HFFc6 (cell line): ENCODE results near the gene DNAJB11. TPM values are rescaled to one million over a fixed set of nuclear protein-coding genes. Genes with fewer than 3 reads are reported as not detected.

ENCODE experiments used
- DNase-seq: peaks from one replicate; pipeline ENCODE4 v3.0.0-alpha.2; 2018
- H3K27ac Mint-ChIP-seq: 2 replicates; pipeline ENCODE4 v1.8.0; 2020; ENCODE audit warnings: mild to moderate bottlenecking, mixed read lengths
- H3K27me3 Mint-ChIP-seq: 2 replicates; pipeline ENCODE4 v1.8.0; 2021; ENCODE audit warnings: mild to moderate bottlenecking, moderate library complexity, mixed read lengths; ENCODE audit not compliant: insufficient read depth
- H3K36me3 Mint-ChIP-seq: 2 replicates; pipeline ENCODE4 v1.8.0; 2021; ENCODE audit warnings: low read depth, mixed read lengths
- H3K4me1 Mint-ChIP-seq: 2 replicates; pipeline ENCODE4 v1.8.0; 2020; ENCODE audit warnings: low read depth, mixed read lengths
- H3K4me3 Mint-ChIP-seq: 2 replicates; pipeline ENCODE4 v1.8.0; 2020; ENCODE audit warnings: mild to moderate bottlenecking, moderate library complexity, mixed read lengths
- H3K9me3 Mint-ChIP-seq: 2 replicates; pipeline ENCODE4 v1.8.0; 2020; ENCODE audit warnings: mild to moderate bottlenecking, mixed read lengths
- CTCF ChIP-seq: fragments of 200-600 bp; sonication (generic); IDR thresholded peaks from 2 replicates; pipeline ENCODE4 v1.5.0; 2021; ENCODE audit warnings: antibody characterized with exemption, mild to moderate bottlenecking
- total RNA-seq, 6 experiments: library from RNA; stranded (reverse); fragmentation: NEBNext Ultra II Directional; extraction: Animal tissue kit (Norgen Biotek cat#: 25700); gene quantifications; 2 replicates in 1 of 6; 3 replicates in 5 of 6; pipeline ENCODE4 v1.2.3, GENCODE V29; 2021

DNAJB11 gene
- total RNA-seq, 6 experiments from 2014 or later, result 76.8 to 94.0 (median 84.2) TPM

GRCh38 chr3:186605561-186606545 lies 35.3 kb downstream of the DNAJB11 start:
- Mint-ChIP-seq H3K27me3 (peaks cover 14% of the 10 kb centered on the region), H3K36me3 (no peaks in the 10 kb centered on the region), H3K4me3 (no peak overlapping the region), H3K9me3 (no peaks in the 10 kb centered on the region), H3K4me1 (no peaks in the 10 kb centered on the region), H3K27ac (no peak overlapping the region)
- no peak for DNase-seq
- no peak for TF ChIP-seq CTCF

GRCh38 chr3:186608624-186609215 lies 38.2 kb downstream of the DNAJB11 start:
- H3K4me1 Mint-ChIP-seq, result no peaks in the 10 kb centered on the region

GRCh38 chr3:186609247-186609868 lies 38.8 kb downstream of the DNAJB11 start:
- Mint-ChIP-seq H3K4me1 (no peaks in the 10 kb centered on the region), H3K27ac (no peak overlapping the region), H3K4me3 (no peak overlapping the region), H3K9me3 (no peaks in the 10 kb centered on the region), H3K36me3 (no peaks in the 10 kb centered on the region), H3K27me3 (peaks cover 12% of the 10 kb centered on the region)
- no peak for DNase-seq
- peak; percentile 18; the same call in 1 of the 2 replicates for TF ChIP-seq CTCF

More at GRCh38 chr3:186608624-186609215, 38.2 kb downstream of the DNAJB11 start:
- TF ChIP-seq CTCF, result no peak
- Mint-ChIP-seq H3K27ac (no peak overlapping the region), H3K9me3 (no peaks in the 10 kb centered on the region), H3K36me3 (no peaks in the 10 kb centered on the region), H3K4me3 (no peak overlapping the region), H3K27me3 (peaks cover 16% of the 10 kb centered on the region)
- DNase-seq, result no peak

- H3K27ac Mint-ChIP-seq, result no peak overlapping the region
- H3K36me3 Mint-ChIP-seq, result no peaks in the 10 kb centered on the region
- peaks cover 10% of the 10 kb centered on the region for H3K27me3 Mint-ChIP-seq
- no peak overlapping the region for H3K4me3 Mint-ChIP-seq
- DNase-seq, result no peak
- H3K4me1 Mint-ChIP-seq, result peaks cover 16% of the 10 kb centered on the region
- H3K9me3 Mint-ChIP-seq, result no peaks in the 10 kb centered on the region
- TF ChIP-seq CTCF, result no peak
Observed at GRCh38 chr3:186612065-186612464, 41.5 kb downstream of the DNAJB11 start.

GRCh38 chr3:186612721-186613636 lies 42.5 kb downstream of the DNAJB11 start, which contains the start of gene AHSG:
TSS of gene AHSG (plus strand) at chr3:186613060. CDS start at chr3:186613142, 82 bp downstream.
- Mint-ChIP-seq H3K36me3 (no peaks in the 10 kb centered on the region), H3K4me1 (peaks cover 25% of the 10 kb centered on the region), H3K9me3 (no peaks in the 10 kb centered on the region), H3K27me3 (peaks cover 10% of the 10 kb centered on the region), H3K27ac (no peak within 1 kb of the TSS), H3K4me3 (no peak within 1 kb of the TSS)
- TF ChIP-seq CTCF, result no peak
- DNase-seq, result no peak
